K562 (cell line): Measurements from ENCODE around the gene GPHA2. TPM values are rescaled to one million over a fixed set of nuclear protein-coding genes. Genes with fewer than 3 reads are reported as not detected.
A peak's percentile ranks its signal among the peaks of the same experiment; 100 is the strongest.

Experiments used
- ATAC-seq: fragments of 200-7000 bp; cut with Tn5 transposase; 3 replicates; pipeline ENCODE4 v1.9.1; 2020; ENCODE audit warnings: moderate library complexity
- BruUV-seq: library from RNA; stranded (reverse); fragments of 400-500 nt; replicated peaks from 2 replicates; lab custom pipeline; 2021; lab: Mats Ljungman, UMichigan
- CTCF ChIA-PET: fragments of 300-600 bp; formaldehyde crosslinking; extraction: SDS; loops from one replicate; lab custom pipeline; 2021; ENCODE audit warnings: low intra/inter-chr PET ratio; lab: Yijun Ruan, JAX
- POLR2A ChIA-PET: fragments of 300-600, 350-650 bp; sonication (Branson Sonifier 250); formaldehyde crosslinking; extraction: SDS; loops from one replicate; lab custom pipeline; 2021; ENCODE audit warnings: antibody characterized with exemption, inconsistent platforms; lab: Yijun Ruan, JAX
- DNase-seq, 4 experiments: peaks; one replicate each; pipeline versions ENCODE4 v3.0.0 to v3.0.0-alpha.2; 2011 to 2018; ENCODE audit warnings: low spot score in 3 of 4, mixed read lengths in 3 of 4; ENCODE audit errors: extremely low read depth in 1 of 4
- FAIRE-seq: peaks from 2 replicates; lab custom pipeline; 2011; peaks lifted over from hg19 to GRCh38; lab: Jason Lieb, UNC
- H2AFZ ChIP-seq: 2 replicates; pipeline ENCODE4 v1.6.0; 2011; ENCODE audit warnings: low read depth, low read length, control low read depth, inconsistent platforms
- H3K27ac ChIP-seq: fragments of 200-600 bp; 3 replicates; pipeline ENCODE4 v1.8.0; 2011; ENCODE audit warnings: low read depth, mild to moderate bottlenecking, control low read depth, inconsistent platforms, low read length, moderate library complexity, mixed read lengths; ENCODE audit errors: extremely low read depth
- H3K27me3 ChIP-seq, 2 experiments: fragments of 300-600 bp in 1 of 2; 2 replicates in 1 of 2; 3 replicates in 1 of 2; pipeline versions ENCODE4 v1.6.0 to v1.8.0; 2011; ENCODE audit warnings: inconsistent platforms in 2 of 2, low read length in 2 of 2, mild to moderate bottlenecking in 1 of 2, mixed read lengths in 1 of 2, moderate library complexity in 1 of 2; ENCODE audit not compliant: control insufficient read depth in 2 of 2, insufficient read depth in 2 of 2
- H3K36me3 ChIP-seq: fragments of 300-600 bp; 3 replicates; pipeline ENCODE4 v1.8.0; 2011; ENCODE audit warnings: mild to moderate bottlenecking, low read length, inconsistent platforms; ENCODE audit not compliant: control insufficient read depth, insufficient read depth
- H3K4me1 ChIP-seq, 2 experiments: fragments of 200-600 bp in 1 of 2; replicated peaks in 1 of 2; 2 replicates in 1 of 2; 3 replicates in 1 of 2; pipeline versions ENCODE4 v1.5.1 to v1.8.0; 2011; ENCODE audit warnings: inconsistent platforms in 2 of 2, low read length in 2 of 2, mild to moderate bottlenecking in 1 of 2, mixed read lengths in 1 of 2, moderate library complexity in 1 of 2; ENCODE audit not compliant: control insufficient read depth in 2 of 2, insufficient read depth in 2 of 2
- H3K4me2 ChIP-seq: 2 replicates; pipeline ENCODE4 v1.6.1; 2011; ENCODE audit warnings: low read length, control low read depth, inconsistent platforms, mixed read lengths; ENCODE audit not compliant: insufficient read depth
- H3K4me3 ChIP-seq: fragments of 200-600 bp; sonication (generic), shearing (Covaris generic); 2 replicates; pipeline ENCODE4 v1.5.1; 2016; ENCODE audit warnings: control low read depth, inconsistent platforms
- H3K79me2 ChIP-seq: fragments of 200-600 bp; 3 replicates; pipeline ENCODE4 v1.8.0; 2011; ENCODE audit warnings: low read length, inconsistent platforms; ENCODE audit not compliant: control insufficient read depth, insufficient read depth
- H3K9ac ChIP-seq, 2 experiments: 2 replicates each; pipeline versions ENCODE4 v1.6.0 to v1.6.1; 2011; ENCODE audit warnings: low read depth in 2 of 2, low read length in 2 of 2, control low read depth in 1 of 2, inconsistent platforms in 1 of 2, mild to moderate bottlenecking in 1 of 2, mixed read lengths in 1 of 2; ENCODE audit not compliant: insufficient read depth in 1 of 2
- H3K9me1 ChIP-seq: one replicate; pipeline ENCODE4 v1.6.0; 2011; ENCODE audit warnings: inconsistent platforms, mild to moderate bottlenecking, low read length, moderate library complexity; ENCODE audit not compliant: control insufficient read depth, insufficient read depth
- H3K9me3 ChIP-seq: replicated peaks from 2 replicates; pipeline ENCODE4 v1.5.1; 2011; ENCODE audit warnings: low read depth, low read length, inconsistent platforms; ENCODE audit not compliant: control insufficient read depth, insufficient read depth
- H4K20me1 ChIP-seq: replicated peaks from 2 replicates; pipeline ENCODE4 v1.6.1; 2011; ENCODE audit warnings: low read length, inconsistent platforms, mixed read lengths; ENCODE audit not compliant: control insufficient read depth, insufficient read depth
- CREB1 ChIP-seq, 2 experiments: sonication (generic) in 1 of 2; formaldehyde crosslinking in 1 of 2; IDR thresholded peaks; 2 replicates each; pipeline versions ENCODE4 v1.6.1 to v1.8.0; 2012 to 2022; ENCODE audit warnings: inconsistent platforms in 1 of 2, mild to moderate bottlenecking in 1 of 2, missing genetic modification reagents in 1 of 2, moderate library complexity in 1 of 2
- E2F6 ChIP-seq, 2 experiments: IDR thresholded peaks; 2 replicates each; pipeline ENCODE4 v1.6.1; 2011; ENCODE audit warnings: borderline replicate concordance in 1 of 2, control low read depth in 1 of 2, low read depth in 1 of 2, low read length in 1 of 2, mild to moderate bottlenecking in 1 of 2, mixed read lengths in 1 of 2, moderate library complexity in 1 of 2; ENCODE audit not compliant: insufficient read depth in 1 of 2, insufficient read length in 1 of 2, poor library complexity in 1 of 2, severe bottlenecking in 1 of 2; ENCODE audit errors: extremely low read depth in 1 of 2
- NR1H2 ChIP-seq: sonication (generic); formaldehyde crosslinking; IDR thresholded peaks from 2 replicates; pipeline ENCODE4 v1.4.0; 2020; ENCODE audit warnings: mild to moderate bottlenecking, missing genetic modification reagents
- NR2C2 ChIP-seq, 2 experiments: fragments of 200-800 bp in 1 of 2; sonication (Bioruptor generic) in 1 of 2; sonication (generic) in 1 of 2; formaldehyde crosslinking in 1 of 2; IDR thresholded peaks; 2 replicates each; pipeline versions ENCODE4 v1.6.1 to v1.8.0; 2016 to 2022; ENCODE audit warnings: mild to moderate bottlenecking in 1 of 2, missing compliant biosample characterization in 1 of 2, missing genetic modification characterization in 1 of 2, missing genetic modification reagents in 1 of 2
- POLR3G ChIP-seq: IDR thresholded peaks from 2 replicates; pipeline ENCODE4 v1.6.1; 2011; ENCODE audit not compliant: insufficient read length, insufficient replicate concordance; ENCODE audit errors: extremely low read depth
- SAP30 ChIP-seq: fragments of 200-600 bp; sonication (generic); IDR thresholded peaks from 2 replicates; pipeline ENCODE4 v1.6.1; 2012; ENCODE audit warnings: borderline replicate concordance, low read depth, mild to moderate bottlenecking, moderate library complexity, low read length, control low read depth, inconsistent platforms; ENCODE audit not compliant: insufficient read depth, poor library complexity, severe bottlenecking
- ZNF175 ChIP-seq: fragments of 200-800 bp; sonication (Bioruptor generic); IDR thresholded peaks from 2 replicates; pipeline ENCODE4 v1.6.1; 2016; ENCODE audit warnings: low read depth, mild to moderate bottlenecking, missing genetic modification characterization, missing compliant biosample characterization
- ZNF586 ChIP-seq: fragments of 450-650 bp; formaldehyde crosslinking; conservative IDR thresholded peaks from 2 replicates; pipeline ENCODE4 v1.4.0; 2020; ENCODE audit warnings: mild to moderate bottlenecking, moderate library complexity
- WGBS: fragments of 100-300 bp; shearing (Covaris generic); methylation state at CpG from one replicate; pipeline ENCODE4 v1.1.6; 2016; ENCODE audit warnings: low coverage, mixed read lengths; ENCODE audit not compliant: insufficient coverage; ENCODE audit errors: missing lambda C conversion rate; 5-methylcytosine and 5-hydroxymethylcytosine counted together
- in situ Hi-C: fragments of 300-500 bp; cut with MboI; formaldehyde crosslinking; loops from 4 replicates; pipeline ENCODE4 v1.15.0; 2018; ENCODE audit warnings: inconsistent platforms, mixed read lengths
- intact Hi-C: fragments of 100-400 bp; cut with micrococcal nuclease; formaldehyde crosslinking; loops from 2 replicates; pipeline ENCODE4 v1.14.2; 2022
- polyA plus RNA-seq, 8 experiments: library from polyadenylated mRNA; depleted of rRNA in 4 of 8; stranded (reverse) in 5 of 8; unstranded in 3 of 8; fragments of >200 nt; fragmentation: Nextera tagmentation in 2 of 8; fragmentation: Illumina TruSeq in 1 of 8; extraction: Ambion mirVana in 2 of 8; extraction: Trizol in 1 of 8; gene quantifications; 2 replicates each; pipeline versions ENCODE4 v1.2.1 to v1.2.3, GENCODE V29; 2011 to 2014; ENCODE audit warnings: inconsistent platforms in 1 of 8, missing spikeins in 1 of 8
- total RNA-seq, 7 experiments: library from RNA; depleted of rRNA in 6 of 7; stranded (reverse); fragments of >200 nt in 6 of 7; fragmentation: Illumina TruSeq in 2 of 7; extraction: Trizol in 2 of 7; gene quantifications; 2 replicates each; pipeline versions ENCODE4 v1.2.1 to v1.2.3, GENCODE V29; 2011 to 2021; ENCODE audit warnings: low replicate concordance in 1 of 7

The GPHA2 gene
- total and polyA plus RNA-seq, 9 of the 15 experiments (the other 6 are each of a cell fraction or from before 2014, with no cell fraction given) = 0.17 to 0.22 TPM; not detected in 7

- H3K9me3 ChIP-seq = no peaks in the 10 kb centered on the region
- in situ Hi-C loops (no loop called here), intact Hi-C loops (loop anchor here (2.0 to 10.0 kb wide), 3 partner anchors 18 to 226 kb away; partner anchors contain the start of genes SF1, TM7SF2 and ZNHIT2)
- peaks cover 44 to 85% of the 10 kb centered on the region in 2 experiments for H3K4me1 ChIP-seq
- peak overlapping the region; percentile 70 to 86 for H3K9ac ChIP-seq
- H3K36me3 ChIP-seq = no peaks in the 10 kb centered on the region
- FAIRE-seq = no peak
- no peak overlapping the region for H3K4me3 ChIP-seq
- peak overlapping the region; percentile 91 for H3K4me2 ChIP-seq
- no peaks in the 10 kb centered on the region for H3K79me2 ChIP-seq
- ChIA-PET POLR2A (interaction anchor here (0.6 to 3.4 kb wide), 10 partner anchors 10 to 339 kb away, joined by 3 to 28 read pairs (median 4); partner anchors contain the start of gene EHD1), CTCF (interaction anchor here (0.7 kb wide), 1 partner anchor 41 kb away, joined by 4 read pairs; no protein-coding TSS in a partner anchor)
- 11% methylated on average over 3 of the region's 8 CpGs for whole genome bisulfite sequencing
- H4K20me1 ChIP-seq = no peaks in the 10 kb centered on the region
- peak overlapping the region; percentile 82 for H3K27ac ChIP-seq
- H3K9me1 ChIP-seq = no peaks in the 10 kb centered on the region
- ATAC-seq = no peak
- H2AFZ ChIP-seq = peak overlapping the region; percentile 99
- no peak for DNase-seq
- TF ChIP-seq ZNF586 = no peak
- no peak for TF ChIP-seq POLR3G
- no peak for TF ChIP-seq E2F6 (IDR thresholded peaks at IDR 0.05; ENCODE audit: borderline replicate concordance in 1 of 2, extremely low read depth in 1 of 2, insufficient read depth in 1 of 2, insufficient read length in 1 of 2, low read depth in 1 of 2, low read length in 1 of 2, poor library complexity in 1 of 2, severe bottlenecking in 1 of 2)
- TF ChIP-seq SAP30 = peak; percentile 1
- no peak for TF ChIP-seq NR2C2 (CRISPR knock-in tag; IDR thresholded peaks at IDR 0.05)
- 0 out of 2 replicates have a peak, but pooled peaks have one; percentile 19 for TF ChIP-seq NR2C2 (tag; IDR thresholded peaks at IDR 0.05)
- TF ChIP-seq ZNF175 (CRISPR knock-in tag) = 0 out of 2 replicates have a peak, but pooled peaks have one; percentile 35
- no peak for TF ChIP-seq CREB1 (IDR thresholded peaks at IDR 0.05)
- TF ChIP-seq CREB1 (CRISPR knock-in tag; IDR thresholded peaks at IDR 0.05) = 0 out of 2 replicates have a peak, but pooled peaks have one; percentile 8
- TF ChIP-seq NR1H2 (CRISPR knock-in tag) = 0 out of 2 replicates have a peak, but pooled peaks have one; percentile 33
- BruUV-seq = no TSS peak
- H3K27me3 ChIP-seq = no peaks in the 10 kb centered on the region
These were observed 47.3 kb downstream of the GPHA2 start for GRCh38 chr11:64888406-64888728.
